ENCODE measurements around the gene FLII. TPM values are rescaled to one million over a fixed set of nuclear protein-coding genes. Genes with fewer than 3 reads are reported as not detected.

The FLII gene
- total RNA-seq, 4 donors from 2014 or later: 283 to 543 (median 310) TPM

DNA sequence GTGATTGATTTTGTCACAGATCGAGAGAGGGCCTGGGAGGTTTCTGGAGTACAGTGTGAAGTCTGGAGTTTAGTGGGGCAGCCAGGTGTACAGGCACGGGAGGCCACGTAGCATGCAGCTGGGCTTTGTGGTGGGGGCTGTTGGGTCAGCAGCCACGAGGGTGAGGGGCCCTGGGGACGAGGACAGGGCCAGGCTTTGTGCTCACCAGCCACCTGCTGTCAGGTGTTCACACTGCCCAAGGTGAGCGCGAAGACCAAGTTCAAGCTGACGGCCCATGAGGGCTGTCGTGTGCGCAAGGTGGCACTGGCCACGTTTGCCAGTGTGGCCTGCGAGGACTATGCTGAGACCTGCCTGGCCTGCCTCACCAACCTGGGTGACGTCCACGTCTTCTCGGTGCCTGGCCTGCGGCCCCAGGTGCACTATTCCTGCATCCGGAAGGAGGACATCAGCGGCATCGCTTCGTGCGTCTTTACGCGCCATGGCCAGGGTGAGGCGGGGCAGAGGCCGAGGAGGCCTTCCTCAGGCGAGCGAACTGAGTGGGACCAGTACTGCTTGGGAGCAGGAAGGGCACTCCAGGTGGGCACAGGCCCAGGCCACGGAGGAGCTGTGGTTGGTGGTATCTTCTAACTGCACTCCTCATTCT is 17.2 kb downstream of the FLII start:
- Histone ChIP-seq H3K27ac (no peak overlapping the region), H3K4me3 (no peak overlapping the region), H3K27me3 (no peaks in the 10 kb centered on the region), H3K9me3 (no peaks in the 10 kb centered on the region), H3K4me1 (peaks cover 0 to 1% (median 0%) of the 10 kb centered on the region in 3 donors), H3K36me3 (peaks cover 0 to 98% of the 10 kb centered on the region in 2 donors)
- TF ChIP-seq EP300 (IDR thresholded peaks at IDR 0.05) (no peak), POLR2AphosphoS5 (IDR thresholded peaks at IDR 0.05) (no peak), POLR2A (IDR thresholded peaks at IDR 0.05) (no peak)
- TF ChIP-seq, protein P1, sequence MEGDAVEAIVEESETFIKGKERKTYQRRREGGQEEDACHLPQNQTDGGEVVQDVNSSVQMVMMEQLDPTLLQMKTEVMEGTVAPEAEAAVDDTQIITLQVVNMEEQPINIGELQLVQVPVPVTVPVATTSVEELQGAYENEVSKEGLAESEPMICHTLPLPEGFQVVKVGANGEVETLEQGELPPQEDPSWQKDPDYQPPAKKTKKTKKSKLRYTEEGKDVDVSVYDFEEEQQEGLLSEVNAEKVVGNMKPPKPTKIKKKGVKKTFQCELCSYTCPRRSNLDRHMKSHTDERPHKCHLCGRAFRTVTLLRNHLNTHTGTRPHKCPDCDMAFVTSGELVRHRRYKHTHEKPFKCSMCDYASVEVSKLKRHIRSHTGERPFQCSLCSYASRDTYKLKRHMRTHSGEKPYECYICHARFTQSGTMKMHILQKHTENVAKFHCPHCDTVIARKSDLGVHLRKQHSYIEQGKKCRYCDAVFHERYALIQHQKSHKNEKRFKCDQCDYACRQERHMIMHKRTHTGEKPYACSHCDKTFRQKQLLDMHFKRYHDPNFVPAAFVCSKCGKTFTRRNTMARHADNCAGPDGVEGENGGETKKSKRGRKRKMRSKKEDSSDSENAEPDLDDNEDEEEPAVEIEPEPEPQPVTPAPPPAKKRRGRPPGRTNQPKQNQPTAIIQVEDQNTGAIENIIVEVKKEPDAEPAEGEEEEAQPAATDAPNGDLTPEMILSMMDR (IDR thresholded peaks at IDR 0.05): no peak
- ATAC-seq: no peak
- WGBS, 2 donors (ENCODE audit: low coverage in 1 of 2): 80% methylated on average over 3 of the region's 28 CpGs; no CpG with 5 or more reads in 1 of the 2 donors

DNA sequence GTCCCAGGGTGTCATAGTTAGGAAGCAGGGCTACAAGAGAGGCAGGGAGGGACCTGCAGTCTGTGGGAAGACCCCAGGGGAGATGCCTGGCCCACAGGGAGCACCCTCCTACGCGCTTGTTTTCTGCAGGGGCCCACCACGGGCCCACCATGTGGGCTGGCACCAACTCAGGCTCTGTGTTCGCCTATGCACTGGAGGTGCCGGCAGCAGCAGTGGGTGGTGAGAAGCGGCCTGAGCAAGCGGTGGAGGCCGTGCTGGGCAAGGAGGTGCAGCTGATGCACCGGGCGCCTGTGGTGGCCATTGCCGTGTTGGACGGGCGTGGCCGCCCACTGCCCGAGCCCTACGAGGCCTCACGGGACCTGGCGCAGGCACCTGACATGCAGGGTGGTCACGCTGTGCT is 18.1 kb downstream of the FLII start:
- Histone ChIP-seq H3K9me3 (no peaks in the 10 kb centered on the region), H3K27ac (no peak overlapping the region), H3K36me3 (peaks cover 0 to 98% of the 10 kb centered on the region in 2 donors), H3K27me3 (no peaks in the 10 kb centered on the region), H3K4me1 (no peaks in the 10 kb centered on the region), H3K4me3 (no peak overlapping the region)
- no peak for ATAC-seq
- WGBS, 2 donors (ENCODE audit: low coverage in 1 of 2): 89 to 97% methylated on average over 5 to 11 of the region's 19 CpGs
- no peak for TF ChIP-seq POLR2AphosphoS5 (IDR thresholded peaks at IDR 0.05)

- WGBS, 2 donors (ENCODE audit: low coverage in 1 of 2): 100% methylated on average over 1 of the region's 18 CpGs; no CpG with 5 or more reads in 1 of the 2 donors
- Histone ChIP-seq H3K27me3 (no peaks in the 10 kb centered on the region), H3K9me3 (no peaks in the 10 kb centered on the region), H3K36me3 (peaks cover 0 to 98% of the 10 kb centered on the region in 2 donors), H3K27ac (no peak overlapping the region), H3K4me3 (no peak overlapping the region), H3K4me1 (no peaks in the 10 kb centered on the region)
- ATAC-seq: no peak
- TF ChIP-seq EP300 (IDR thresholded peaks at IDR 0.05) (no peak), POLR2A (IDR thresholded peaks at IDR 0.05) (no peak), POLR2AphosphoS5 (IDR thresholded peaks at IDR 0.05) (no peak)
- TF ChIP-seq, protein P1 (IDR thresholded peaks at IDR 0.05): no peak
These were observed 20.2 kb downstream of the FLII start for GRCh38 chr17:18238299-18238698.

- no peak for ATAC-seq
- H3K9me3 ChIP-seq: no peaks in the 10 kb centered on the region
- TF ChIP-seq EP300 (IDR thresholded peaks at IDR 0.05) (no peak), POLR2A (IDR thresholded peaks at IDR 0.05) (no peak), POLR2AphosphoS5 (IDR thresholded peaks at IDR 0.05) (no peak)
- TF ChIP-seq, protein P1 (IDR thresholded peaks at IDR 0.05): no peak
- peaks cover 0 to 99% of the 10 kb centered on the region in 2 donors for H3K36me3 ChIP-seq
- no peak overlapping the region for H3K27ac ChIP-seq
- WGBS, 2 donors (ENCODE audit: low coverage in 1 of 2): 100% methylated on average over 2 of the region's 20 CpGs; no CpG with 5 or more reads in 1 of the 2 donors
- H3K4me1 ChIP-seq: no peaks in the 10 kb centered on the region
- H3K27me3 ChIP-seq: no peaks in the 10 kb centered on the region
- H3K4me3 ChIP-seq: no peak overlapping the region
These were observed 21.1 kb downstream of the FLII start for GRCh38 chr17:18237461-18237860.

GRCh38 chr17:18236494-18236893 is 22.0 kb downstream of the FLII start:
- ATAC-seq: no peak
- no peaks in the 10 kb centered on the region for H3K4me1 ChIP-seq
- H3K27me3 ChIP-seq: no peaks in the 10 kb centered on the region
- WGBS, 2 donors (ENCODE audit: low coverage in 1 of 2): no CpG with 5 or more reads among the region's 18 CpGs
- H3K4me3 ChIP-seq: no peak overlapping the region
- no peaks in the 10 kb centered on the region for H3K9me3 ChIP-seq
- TF ChIP-seq POLR2A (IDR thresholded peaks at IDR 0.05): no peak
- no peak for TF ChIP-seq POLR2AphosphoS5 (IDR thresholded peaks at IDR 0.05)
- no peak for TF ChIP-seq EP300 (IDR thresholded peaks at IDR 0.05)
- TF ChIP-seq, protein P1 (IDR thresholded peaks at IDR 0.05): no peak
- H3K27ac ChIP-seq: no peak overlapping the region
- peaks cover 0 to 95% of the 10 kb centered on the region in 2 donors for H3K36me3 ChIP-seq
